Colon (tissue), 2 donors: ENCODE data around the gene ZNF544.
"Not testable (repeated sequence)": the region's sequence is repeated elsewhere in the genome, so short reads cannot be mapped to it uniquely, and the experiment has no call there.

Source experiments
- FAIRE-seq: peaks from 2 replicates; lab custom pipeline; 2012; peaks lifted over from hg19 to GRCh38; lab: Jason Lieb, UNC
- donor health status: control.
- donor health status: control.

Gene ZNF544

DNA sequence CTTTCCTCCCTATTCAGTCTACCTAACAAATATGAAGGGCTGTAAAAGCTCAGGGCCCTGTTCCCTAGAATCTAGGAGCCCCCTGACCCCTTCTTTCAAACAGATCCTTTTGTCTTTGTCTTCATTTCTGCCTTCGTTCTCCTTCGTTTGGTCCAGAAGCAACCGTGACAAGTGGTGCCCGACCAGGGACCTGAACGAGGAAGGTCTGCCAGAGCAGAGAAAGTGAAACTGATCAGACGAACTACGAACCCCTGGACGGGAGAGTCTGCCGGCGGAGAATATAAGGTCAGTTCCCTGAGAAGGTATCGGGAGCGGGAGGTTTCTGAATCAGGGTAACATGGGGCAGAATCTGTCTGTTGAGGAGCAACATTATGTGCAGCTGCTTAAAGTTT, 77.2 kb downstream of the ZNF544 start:
- FAIRE-seq, result no peak

DNA sequence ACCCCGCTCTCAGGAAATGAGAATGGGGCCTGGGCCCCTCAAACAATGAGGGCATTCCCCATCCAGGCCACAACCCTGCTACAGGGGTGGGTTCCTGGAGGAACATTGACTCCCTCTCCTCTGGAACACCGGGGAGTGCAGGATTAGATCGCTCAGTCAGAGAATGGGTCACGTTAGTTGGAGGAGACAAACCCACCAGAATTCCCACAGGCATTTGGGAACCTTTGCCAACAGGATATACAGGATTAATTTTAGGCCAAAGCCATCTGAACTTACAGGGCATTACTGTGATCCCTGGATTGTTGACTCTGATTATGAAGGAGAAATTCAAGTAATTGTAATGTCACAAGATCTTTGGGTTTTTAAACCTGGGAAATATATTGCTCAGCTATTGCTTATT, 79.0 kb downstream of the ZNF544 start:
- FAIRE-seq, result no peak

DNA sequence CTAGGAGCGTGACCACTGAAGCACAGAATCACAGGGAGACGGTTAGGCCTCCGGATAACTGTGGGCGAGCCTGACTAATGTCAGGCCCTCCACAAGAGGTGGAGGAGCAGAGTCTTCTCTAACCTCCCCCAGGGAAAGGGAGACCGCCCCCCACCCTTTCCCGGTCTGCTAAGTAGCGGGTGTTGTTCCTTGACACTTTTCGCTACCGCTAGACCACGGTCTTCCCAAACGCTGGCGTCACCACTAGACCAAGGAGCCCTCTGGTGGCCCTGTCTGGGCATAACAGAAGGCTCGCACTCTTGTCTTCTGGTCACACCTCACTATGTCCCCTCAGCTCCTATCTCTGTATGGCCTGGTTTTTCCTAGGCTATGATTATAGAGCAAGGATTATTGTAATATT, 82.0 kb downstream of the ZNF544 start:
- FAIRE-seq, result not testable (repeated sequence)

DNA sequence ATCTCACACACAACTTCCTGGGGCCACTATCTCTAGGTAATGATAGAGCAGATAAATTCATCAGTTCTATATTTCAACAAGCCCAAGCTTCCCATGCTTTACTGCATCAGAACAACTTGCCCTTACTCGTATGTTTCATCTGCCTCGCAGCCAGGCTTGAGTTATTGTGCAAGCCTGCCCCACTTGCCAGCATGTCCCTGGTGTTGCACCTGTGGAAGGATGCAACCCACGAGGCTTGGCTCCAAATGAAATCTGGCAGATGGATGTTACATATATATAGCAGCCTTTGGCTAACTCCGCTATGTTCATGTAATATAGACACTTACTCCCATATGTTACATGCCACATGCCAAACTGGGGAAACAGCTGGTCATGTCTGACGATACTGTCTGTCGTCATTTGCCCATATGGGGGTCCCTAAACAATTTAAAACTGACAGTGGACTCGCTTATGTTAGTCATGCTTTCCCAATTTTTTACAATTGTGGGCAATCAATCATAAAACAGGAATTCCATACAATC, 82.7 kb downstream of the ZNF544 start:
- no peak for FAIRE-seq
